Vagina (tissue), 2 donors: ENCODE measurements around the gene MGST2. TPM values are rescaled to one million over a fixed set of nuclear protein-coding genes. Genes with fewer than 3 reads are reported as not detected.

Experiments
- DNase-seq, 2 donors: peaks; one replicate each; pipeline ENCODE4 v3.0.0-alpha.2; 2017; ENCODE audit errors: extremely low spot score in 2 of 2
- H3K27ac ChIP-seq: fragments of 200-600 bp; sonication (generic); one replicate; pipeline ENCODE4 v1.5.1; 2019
- H3K27me3 ChIP-seq: fragments of 200-600 bp; sonication (generic); one replicate; pipeline ENCODE4 v1.5.1; 2019
- H3K36me3 ChIP-seq, 2 donors: fragments of 200-600 bp; sonication (generic); one replicate each; pipeline ENCODE4 v1.5.1; 2017 to 2019
- H3K4me1 ChIP-seq: fragments of 200-600 bp; sonication (generic); one replicate; pipeline ENCODE4 v1.5.1; 2019
- H3K4me3 ChIP-seq, 2 donors: fragments of 200-600 bp; sonication (generic); 1 replicate in 1 of 2; 2 replicates in 1 of 2; pipeline ENCODE4 v1.5.1; 2016 to 2019
- H3K9me3 ChIP-seq: fragments of 200-600 bp; sonication (generic); one replicate; pipeline ENCODE4 v1.5.1; 2019
- POLR2A ChIP-seq, 2 donors: fragments of 450-650 bp; IDR thresholded peaks; one replicate each; pipeline ENCODE4 v1.6.1; 2017; ENCODE audit warnings: antibody characterized with exemption in 2 of 2, mild to moderate bottlenecking in 2 of 2, moderate library complexity in 2 of 2
- POLR2AphosphoS5 ChIP-seq, 2 donors: sonication (generic); formaldehyde crosslinking; IDR thresholded peaks; one replicate each; pipeline ENCODE4 v1.9.0; 2017; ENCODE audit warnings: antibody characterized with exemption in 2 of 2, mild to moderate bottlenecking in 2 of 2, low read depth in 1 of 2; ENCODE audit not compliant: insufficient read depth in 1 of 2
- intact Hi-C: fragments of 100-400 bp; cut with DNase I; formaldehyde crosslinking; loops from one replicate; pipeline ENCODE4 v1.15.1; 2023
- total RNA-seq: library from RNA; depleted of rRNA; stranded (reverse); fragments of >200 nt; gene quantifications from one replicate; pipeline ENCODE4 v1.2.3, GENCODE V29; 2016
- TF ChIP-seq, protein P1 (sequence below), 3 experiments: fragments of 450-650 bp in 2 of 3; fragments of 200-600 bp in 1 of 3; sonication (generic) in 1 of 3; IDR thresholded peaks; one replicate each; pipeline ENCODE4 v1.5.1; 2017 to 2019; ENCODE audit warnings: antibody characterized with exemption in 3 of 3, mild to moderate bottlenecking in 2 of 3, moderate library complexity in 2 of 3

The MGST2 gene
- total RNA-seq, 1 donor from 2014 or later, result 78.3 TPM

DNA sequence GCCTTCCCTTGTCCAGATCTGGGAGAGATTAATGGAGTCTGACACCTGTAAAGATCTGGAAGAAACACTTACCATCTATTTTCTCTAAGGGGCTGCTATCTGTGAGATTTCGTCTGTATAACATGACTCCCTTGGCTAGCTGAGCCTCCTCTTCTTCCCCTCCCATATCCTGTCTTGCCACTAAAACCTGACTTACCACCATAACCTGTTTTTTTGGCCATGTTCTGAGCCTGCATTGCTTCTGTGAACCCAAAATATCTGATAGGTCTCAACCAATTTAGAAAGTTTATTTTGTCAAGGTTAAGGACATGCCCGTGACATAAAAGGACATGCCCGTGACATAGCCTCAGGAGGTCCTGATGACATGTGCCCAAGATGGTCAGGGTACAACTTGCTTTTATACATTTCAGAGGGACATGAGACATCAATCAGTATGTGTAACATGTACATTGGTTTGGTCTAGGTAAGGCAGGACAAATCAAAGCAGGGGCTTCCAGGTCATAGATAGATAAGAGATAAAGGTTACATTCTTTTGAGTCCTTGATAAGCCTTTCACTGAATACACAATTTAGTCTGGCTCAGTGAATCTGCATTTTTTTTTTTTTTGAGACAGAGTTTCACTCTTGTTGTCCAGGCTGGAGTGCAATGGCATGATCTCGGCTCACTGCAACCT, 11.4 kb downstream of the MGST2 start:
- Histone ChIP-seq H3K27me3 (no peaks in the 10 kb centered on the region), H3K4me3 (no peak overlapping the region), H3K27ac (no peak overlapping the region), H3K9me3 (no peaks in the 10 kb centered on the region), H3K4me1 (peaks cover 28% of the 10 kb centered on the region), H3K36me3 (peaks cover 0 to 14% of the 10 kb centered on the region in 2 donors)
- DNase-seq, result no peak
- TF ChIP-seq POLR2A (IDR thresholded peaks at IDR 0.05), result no peak
- intact Hi-C loops, result no loop called here

DNA sequence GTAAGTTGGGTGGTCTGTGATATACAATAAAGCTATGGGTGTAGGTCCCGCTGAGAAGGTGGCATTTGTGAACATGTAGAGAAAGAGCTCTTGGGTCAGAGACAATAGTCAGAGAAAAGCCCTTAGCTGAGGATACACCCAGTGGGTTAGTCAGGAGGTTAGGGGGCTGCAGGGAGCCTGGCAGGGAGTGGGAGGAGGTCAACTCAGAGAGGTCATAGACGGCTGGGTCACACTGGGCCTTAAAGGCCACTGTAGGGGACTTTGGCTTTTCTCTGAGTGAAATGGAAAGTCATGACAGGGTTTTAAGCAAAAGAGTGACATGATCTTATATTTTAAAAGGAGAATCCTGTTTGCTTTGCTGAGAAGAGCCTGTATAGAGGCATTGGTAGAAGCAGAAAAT, 16.7 kb downstream of the MGST2 start:
- peaks cover 0 to 14% of the 10 kb centered on the region in 2 donors for H3K36me3 ChIP-seq
- peaks cover 21% of the 10 kb centered on the region for H3K4me1 ChIP-seq
- H3K4me3 ChIP-seq, result no peak overlapping the region
- no peak for DNase-seq
- H3K9me3 ChIP-seq, result no peaks in the 10 kb centered on the region
- no peak for TF ChIP-seq POLR2A (IDR thresholded peaks at IDR 0.05)
- TF ChIP-seq POLR2AphosphoS5 (IDR thresholded peaks at IDR 0.05; ENCODE audit: insufficient read depth in 1 of 2, low read depth in 1 of 2), result no peak
- TF ChIP-seq, protein P1, sequence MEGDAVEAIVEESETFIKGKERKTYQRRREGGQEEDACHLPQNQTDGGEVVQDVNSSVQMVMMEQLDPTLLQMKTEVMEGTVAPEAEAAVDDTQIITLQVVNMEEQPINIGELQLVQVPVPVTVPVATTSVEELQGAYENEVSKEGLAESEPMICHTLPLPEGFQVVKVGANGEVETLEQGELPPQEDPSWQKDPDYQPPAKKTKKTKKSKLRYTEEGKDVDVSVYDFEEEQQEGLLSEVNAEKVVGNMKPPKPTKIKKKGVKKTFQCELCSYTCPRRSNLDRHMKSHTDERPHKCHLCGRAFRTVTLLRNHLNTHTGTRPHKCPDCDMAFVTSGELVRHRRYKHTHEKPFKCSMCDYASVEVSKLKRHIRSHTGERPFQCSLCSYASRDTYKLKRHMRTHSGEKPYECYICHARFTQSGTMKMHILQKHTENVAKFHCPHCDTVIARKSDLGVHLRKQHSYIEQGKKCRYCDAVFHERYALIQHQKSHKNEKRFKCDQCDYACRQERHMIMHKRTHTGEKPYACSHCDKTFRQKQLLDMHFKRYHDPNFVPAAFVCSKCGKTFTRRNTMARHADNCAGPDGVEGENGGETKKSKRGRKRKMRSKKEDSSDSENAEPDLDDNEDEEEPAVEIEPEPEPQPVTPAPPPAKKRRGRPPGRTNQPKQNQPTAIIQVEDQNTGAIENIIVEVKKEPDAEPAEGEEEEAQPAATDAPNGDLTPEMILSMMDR (IDR thresholded peaks at IDR 0.05), result no peak
- H3K27me3 ChIP-seq, result no peaks in the 10 kb centered on the region
- H3K27ac ChIP-seq, result no peak overlapping the region
- intact Hi-C loops, result no loop called here

DNA sequence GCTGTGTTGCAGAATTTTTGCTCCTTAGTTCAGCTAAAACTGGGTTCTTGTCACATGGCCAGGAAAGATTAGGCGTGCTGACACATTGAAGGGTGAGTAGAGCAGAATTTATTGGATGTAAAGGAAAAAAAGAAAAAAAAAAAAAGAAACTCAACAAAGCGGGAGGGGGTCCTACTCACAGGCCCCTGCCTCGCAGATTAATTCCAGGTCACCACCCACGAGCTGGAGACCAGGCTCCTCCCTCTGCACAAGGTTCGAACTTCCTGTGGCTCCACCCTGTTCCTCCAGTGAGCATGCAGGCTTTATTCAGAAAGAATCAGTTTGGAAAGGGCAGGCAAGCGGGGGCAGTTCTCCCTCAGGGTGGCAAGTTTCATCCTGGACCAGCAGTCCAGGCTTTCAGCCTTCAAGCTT, 17.1 kb downstream of the MGST2 start:
- H3K9me3 ChIP-seq, result no peaks in the 10 kb centered on the region
- H3K36me3 ChIP-seq, result peaks cover 0 to 14% of the 10 kb centered on the region in 2 donors
- H3K4me3 ChIP-seq, result no peak overlapping the region
- intact Hi-C loops, result no loop called here
- TF ChIP-seq POLR2AphosphoS5 (IDR thresholded peaks at IDR 0.05; ENCODE audit: insufficient read depth in 1 of 2, low read depth in 1 of 2) (no peak), POLR2A (IDR thresholded peaks at IDR 0.05) (no peak)
- TF ChIP-seq, protein P1 (IDR thresholded peaks at IDR 0.05), result no peak
- no peaks in the 10 kb centered on the region for H3K27me3 ChIP-seq
- no peak overlapping the region for H3K27ac ChIP-seq
- peaks cover 16% of the 10 kb centered on the region for H3K4me1 ChIP-seq
- no peak for DNase-seq

DNA sequence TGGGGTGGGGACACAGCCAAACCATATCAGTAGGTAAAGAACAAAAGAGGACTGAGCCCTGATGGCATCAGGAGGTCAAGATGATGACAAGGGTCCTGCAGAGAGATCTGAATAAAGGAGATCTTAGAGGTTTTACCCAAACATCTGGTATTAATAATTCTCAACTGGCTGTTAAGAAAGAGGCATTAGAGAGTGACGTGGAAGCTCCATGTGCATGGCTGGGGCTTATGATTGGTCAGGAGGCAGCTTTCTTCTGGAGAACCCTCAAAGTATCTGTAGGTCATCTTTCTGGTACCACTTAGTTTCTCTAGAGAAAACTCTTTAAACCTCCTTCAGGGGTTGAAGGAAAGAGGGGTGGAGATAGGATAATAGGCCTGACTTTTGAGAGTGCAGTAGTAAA, 18.7 kb downstream of the MGST2 start:
- DNase-seq, result no peak
- peaks cover 0 to 2% of the 10 kb centered on the region in 2 donors for H3K36me3 ChIP-seq
- intact Hi-C loops, result no loop called here

DNA sequence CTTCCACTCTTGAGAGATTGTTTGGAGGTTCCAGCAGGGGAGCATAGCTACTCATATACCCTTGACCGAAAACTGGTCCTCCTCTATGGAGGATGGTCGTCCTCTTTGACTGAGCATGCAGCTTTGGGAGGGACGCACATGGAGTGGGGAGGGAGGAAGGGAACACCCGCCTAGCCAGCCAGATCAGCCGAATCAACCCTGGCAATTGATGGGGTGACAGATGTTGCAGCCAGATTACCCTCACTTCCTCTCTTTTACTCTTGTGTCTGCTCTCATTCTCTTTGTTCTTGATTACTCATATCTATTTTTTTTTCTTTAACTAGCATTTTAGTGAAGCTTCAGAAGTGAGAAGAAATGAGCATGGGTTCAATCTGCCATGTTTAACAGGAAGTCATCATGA, 19.6 kb downstream of the MGST2 start:
- H3K4me3 ChIP-seq, result no peak overlapping the region
- peaks cover 16% of the 10 kb centered on the region for H3K4me1 ChIP-seq
- H3K9me3 ChIP-seq, result no peaks in the 10 kb centered on the region
- TF ChIP-seq POLR2AphosphoS5 (IDR thresholded peaks at IDR 0.05; ENCODE audit: insufficient read depth in 1 of 2, low read depth in 1 of 2) (no peak), POLR2A (IDR thresholded peaks at IDR 0.05) (no peak)
- TF ChIP-seq, protein P1 (IDR thresholded peaks at IDR 0.05), result no peak
- no peak overlapping the region for H3K27ac ChIP-seq
- DNase-seq, result no peak
- no peaks in the 10 kb centered on the region for H3K27me3 ChIP-seq
- intact Hi-C loops, result no loop called here
- no peaks in the 10 kb centered on the region for H3K36me3 ChIP-seq

More for the DNA sequence above, 18.7 kb downstream of the MGST2 start:
- no peak for TF ChIP-seq POLR2A (IDR thresholded peaks at IDR 0.05)
- TF ChIP-seq POLR2AphosphoS5 (IDR thresholded peaks at IDR 0.05; ENCODE audit: insufficient read depth in 1 of 2, low read depth in 1 of 2), result no peak
- TF ChIP-seq, protein P1 (IDR thresholded peaks at IDR 0.05), result no peak
- no peak overlapping the region for H3K4me3 ChIP-seq
- no peak overlapping the region for H3K27ac ChIP-seq
- H3K4me1 ChIP-seq, result peaks cover 16% of the 10 kb centered on the region
- no peaks in the 10 kb centered on the region for H3K27me3 ChIP-seq
- no peaks in the 10 kb centered on the region for H3K9me3 ChIP-seq
